SK-N-SH (cell line): ENCODE results near the gene TLL2.

Source experiments
- CTCF ChIP-seq: fragments of 200-600 bp; sonication (generic); IDR thresholded peaks from 2 replicates; pipeline ENCODE4 v1.6.1; 2017; ENCODE audit warnings: antibody characterized with exemption, mild to moderate bottlenecking, moderate library complexity
- EZH2phosphoT487 ChIP-seq: fragments of 200-600 bp; sonication (generic); IDR thresholded peaks from 2 replicates; pipeline ENCODE4 v1.6.1; 2017; ENCODE audit warnings: low read depth, mixed run types, mild to moderate bottlenecking, antibody characterized with exemption, moderate library complexity, borderline replicate concordance

DNA sequence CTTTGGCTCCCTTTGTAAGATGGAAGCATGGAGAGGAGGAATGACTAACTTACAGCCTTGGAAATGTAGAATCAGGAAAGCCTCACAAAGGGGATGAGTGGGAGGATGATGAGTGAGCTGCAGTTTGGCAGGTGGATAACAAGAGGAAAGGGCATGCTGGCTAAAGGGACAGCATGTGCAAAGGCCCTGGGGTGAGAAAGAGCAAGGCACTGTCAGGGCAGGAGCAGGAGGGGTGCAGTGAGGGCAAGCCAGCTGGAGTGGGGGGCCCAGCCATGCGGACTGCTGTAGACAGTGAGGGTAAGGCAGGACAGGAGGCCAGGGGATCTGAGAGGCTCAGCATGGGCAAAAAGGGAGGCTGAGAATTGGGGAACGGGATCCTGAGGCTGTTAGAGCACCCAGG is 20.5 kb downstream of the TLL2 start:
- TF ChIP-seq CTCF: no peak
- TF ChIP-seq EZH2phosphoT487: no peak
